HL-60 (cell line): ENCODE data around the gene EFEMP2.
A peak's percentile ranks its signal among the peaks of the same experiment; 100 is the strongest.

Experiments
- CTCF ChIP-seq: IDR thresholded peaks from one replicate; pipeline ENCODE4 v1.5.1; 2011; ENCODE audit warnings: low read length, control low read depth, inconsistent platforms; ENCODE audit not compliant: insufficient read depth
- GABPA ChIP-seq: IDR thresholded peaks from 2 replicates; pipeline ENCODE4 v1.6.1; 2012; ENCODE audit warnings: low read depth
- POLR2AphosphoS5 ChIP-seq: IDR thresholded peaks from 2 replicates; pipeline ENCODE4 v1.6.1; 2012; ENCODE audit warnings: low read depth
- SPI1 ChIP-seq: IDR thresholded peaks from 2 replicates; pipeline ENCODE4 v1.6.1; 2012; ENCODE audit warnings: low read depth, mild to moderate bottlenecking, borderline replicate concordance
- TF ChIP-seq, protein P1 (sequence below): IDR thresholded peaks from 2 replicates; pipeline ENCODE4 v1.6.1; 2012; ENCODE audit warnings: low read depth; ENCODE audit not compliant: insufficient replicate concordance

- 0 out of 2 replicates have a peak, but pooled peaks have one; percentile 33 for TF ChIP-seq POLR2AphosphoS5
- no peak for TF ChIP-seq CTCF
- TF ChIP-seq, protein P1, sequence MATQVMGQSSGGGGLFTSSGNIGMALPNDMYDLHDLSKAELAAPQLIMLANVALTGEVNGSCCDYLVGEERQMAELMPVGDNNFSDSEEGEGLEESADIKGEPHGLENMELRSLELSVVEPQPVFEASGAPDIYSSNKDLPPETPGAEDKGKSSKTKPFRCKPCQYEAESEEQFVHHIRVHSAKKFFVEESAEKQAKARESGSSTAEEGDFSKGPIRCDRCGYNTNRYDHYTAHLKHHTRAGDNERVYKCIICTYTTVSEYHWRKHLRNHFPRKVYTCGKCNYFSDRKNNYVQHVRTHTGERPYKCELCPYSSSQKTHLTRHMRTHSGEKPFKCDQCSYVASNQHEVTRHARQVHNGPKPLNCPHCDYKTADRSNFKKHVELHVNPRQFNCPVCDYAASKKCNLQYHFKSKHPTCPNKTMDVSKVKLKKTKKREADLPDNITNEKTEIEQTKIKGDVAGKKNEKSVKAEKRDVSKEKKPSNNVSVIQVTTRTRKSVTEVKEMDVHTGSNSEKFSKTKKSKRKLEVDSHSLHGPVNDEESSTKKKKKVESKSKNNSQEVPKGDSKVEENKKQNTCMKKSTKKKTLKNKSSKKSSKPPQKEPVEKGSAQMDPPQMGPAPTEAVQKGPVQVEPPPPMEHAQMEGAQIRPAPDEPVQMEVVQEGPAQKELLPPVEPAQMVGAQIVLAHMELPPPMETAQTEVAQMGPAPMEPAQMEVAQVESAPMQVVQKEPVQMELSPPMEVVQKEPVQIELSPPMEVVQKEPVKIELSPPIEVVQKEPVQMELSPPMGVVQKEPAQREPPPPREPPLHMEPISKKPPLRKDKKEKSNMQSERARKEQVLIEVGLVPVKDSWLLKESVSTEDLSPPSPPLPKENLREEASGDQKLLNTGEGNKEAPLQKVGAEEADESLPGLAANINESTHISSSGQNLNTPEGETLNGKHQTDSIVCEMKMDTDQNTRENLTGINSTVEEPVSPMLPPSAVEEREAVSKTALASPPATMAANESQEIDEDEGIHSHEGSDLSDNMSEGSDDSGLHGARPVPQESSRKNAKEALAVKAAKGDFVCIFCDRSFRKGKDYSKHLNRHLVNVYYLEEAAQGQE, result no peak
- TF ChIP-seq SPI1, result no peak
- no peak for TF ChIP-seq GABPA
These were observed 19.2 kb downstream of the EFEMP2 start for GRCh38 chr11:65853246-65853979.
